ENCODE results near the gene ZNF784. TPM values are rescaled to one million over a fixed set of nuclear protein-coding genes. Genes with fewer than 3 reads are reported as not detected.

The ZNF784 gene
- total and polyA plus RNA-seq, 5 experiments from 2014 or later = 0.64 to 9.2 (median 1.4) TPM

DNA sequence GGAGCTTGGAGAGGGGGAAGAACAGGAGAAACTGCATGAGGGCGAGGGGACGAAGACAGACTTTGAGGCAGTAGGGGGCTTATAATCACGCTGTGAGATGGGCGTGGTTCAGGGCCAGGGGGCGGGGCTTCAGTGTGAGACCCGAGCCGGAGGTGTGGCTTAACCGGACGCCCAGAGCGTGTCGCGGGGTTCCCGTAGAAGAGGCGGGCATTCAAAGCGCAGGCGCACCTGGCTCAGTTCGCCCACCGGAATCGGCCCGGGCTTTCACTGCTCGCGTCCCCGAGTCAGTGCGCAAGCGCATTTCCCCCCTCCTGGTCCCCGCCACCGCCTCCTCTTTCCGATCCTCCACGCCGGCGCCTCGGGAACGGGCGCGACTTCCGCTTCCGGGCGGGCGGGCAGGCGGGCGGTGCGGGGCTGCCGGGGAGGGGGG lies 19.1 kb downstream of the ZNF784 start:
- Mint-ChIP-seq H3K27ac (peak overlapping the region; percentile 78 to 98 (median 94)), H3K27me3 (no peaks in the 10 kb centered on the region), H3K4me3 (peak overlapping the region; percentile 78 to 93 (median 89)), H3K9me3 (no peaks in the 10 kb centered on the region), H3K4me1 (peaks cover 37 to 64% (median 61%) of the 10 kb centered on the region in 4 donors), H3K36me3 (peaks cover 0 to 24% (median 4%) of the 10 kb centered on the region in 3 donors)
- DNase-seq (peak; percentile 95 to 99 (median 97)), ATAC-seq (peak; percentile 77 to 79)
- POLR2A ChIA-PET = interaction anchor here (0.7 to 4.2 kb wide), 14 partner anchors 12 to 346 kb away, joined by 3 to 55 read pairs (median 7); partner anchors contain the start of genes PPP6R1, U2AF2, ZNF581 and ZNF628

- POLR2A ChIA-PET = interaction anchor here (0.8 to 6.3 kb wide), 9 partner anchors 21 to 345 kb away, joined by 3 to 55 read pairs (median 8); partner anchors contain the start of genes PPP6R1, U2AF2, UBE2S and ZNF581
Measured at GRCh38 chr19:55603581-55604292, 20.6 kb downstream of the ZNF784 start.

DNA sequence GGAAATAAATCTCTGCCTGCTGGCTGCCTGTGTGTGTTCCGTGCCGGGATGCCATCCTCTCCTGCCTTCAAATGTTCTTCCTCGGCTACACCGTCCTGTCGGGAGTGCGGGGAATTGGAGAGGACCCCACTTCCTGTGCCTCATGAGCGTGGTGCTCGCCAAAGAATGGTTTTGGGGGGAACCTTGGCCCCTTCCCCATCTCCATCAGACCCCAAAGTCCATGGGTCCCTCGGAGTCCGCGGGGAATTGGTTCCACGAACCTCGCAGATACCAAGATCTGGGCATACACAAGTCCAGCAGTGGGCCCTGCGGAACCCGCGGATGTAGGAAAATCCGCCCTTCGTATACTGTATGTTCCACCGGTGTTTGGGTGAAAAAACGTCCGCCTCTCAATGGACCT lies 21.3 kb downstream of the ZNF784 start:
- POLR2A ChIA-PET = interaction anchor here (0.8 to 6.3 kb wide), 4 partner anchors 22 to 195 kb away, joined by 3 to 55 read pairs (median 18); partner anchors contain the start of genes UBE2S, ZNF581 and ZNF784
- H3K9me3 Mint-ChIP-seq = no peaks in the 10 kb centered on the region
- peak overlapping the region in 6 of 10 donors; percentile 20 to 87 (median 64) for H3K27ac Mint-ChIP-seq
- H3K36me3 Mint-ChIP-seq = peaks cover 0 to 13% (median 0%) of the 10 kb centered on the region in 3 donors
- H3K27me3 Mint-ChIP-seq = no peaks in the 10 kb centered on the region
- H3K4me3 Mint-ChIP-seq = peak overlapping the region in 8 of 10 donors; percentile 11 to 89 (median 57)
- H3K4me1 Mint-ChIP-seq = peaks cover 34 to 63% (median 50%) of the 10 kb centered on the region in 4 donors
- ATAC-seq = no peak
- no peak for DNase-seq

More at GRCh38 chr19:55603581-55604292, 20.6 kb downstream of the ZNF784 start:
- peaks cover 35 to 58% (median 52%) of the 10 kb centered on the region in 4 donors for H3K4me1 Mint-ChIP-seq
- no peaks in the 10 kb centered on the region for H3K9me3 Mint-ChIP-seq
- H3K36me3 Mint-ChIP-seq = peaks cover 0 to 13% (median 0%) of the 10 kb centered on the region in 3 donors
- peak overlapping the region; percentile 11 to 91 (median 60) for H3K4me3 Mint-ChIP-seq
- peak overlapping the region in 6 of 10 donors; percentile 3 to 98 (median 64) for H3K27ac Mint-ChIP-seq
- no peaks in the 10 kb centered on the region for H3K27me3 Mint-ChIP-seq
- no peak for ATAC-seq
- no peak for DNase-seq

- POLR2A ChIA-PET = interaction anchor here (1.5 to 6.3 kb wide), 4 partner anchors 23 to 52 kb away, joined by 5 to 55 read pairs (median 29); partner anchors contain the start of genes U2AF2, ZNF581 and ZNF784
- peak overlapping the region in 3 of 10 donors; percentile 2 to 88 (median 73) for H3K27ac Mint-ChIP-seq
- peaks cover 0 to 12% (median 0%) of the 10 kb centered on the region in 3 donors for H3K36me3 Mint-ChIP-seq
- no peaks in the 10 kb centered on the region for H3K27me3 Mint-ChIP-seq
- H3K4me3 Mint-ChIP-seq = peak overlapping the region in 4 of 10 donors; percentile 49 to 89 (median 88)
- H3K9me3 Mint-ChIP-seq = no peaks in the 10 kb centered on the region
- DNase-seq (no peak), ATAC-seq (no peak)
- H3K4me1 Mint-ChIP-seq = peaks cover 31 to 59% (median 44%) of the 10 kb centered on the region in 4 donors
Measured at GRCh38 chr19:55602104-55603001, 22.0 kb downstream of the ZNF784 start.

- Mint-ChIP-seq H3K4me3 (peak overlapping the region; percentile 70 to 89 (median 84)), H3K36me3 (peaks cover 0 to 12% (median 3%) of the 10 kb centered on the region in 3 donors), H3K9me3 (no peaks in the 10 kb centered on the region), H3K27ac (peak overlapping the region; percentile 70 to 93 (median 86)), H3K27me3 (no peaks in the 10 kb centered on the region), H3K4me1 (peaks cover 19 to 46% (median 33%) of the 10 kb centered on the region in 4 donors)
- ATAC-seq = no peak
- POLR2A ChIA-PET = interaction anchor here (0.5 to 6.3 kb wide), 10 partner anchors 14 to 72 kb away, joined by 3 to 60 read pairs (median 17); partner anchors contain the start of genes U2AF2, ZNF581 and ZNF784
- DNase-seq = no peak
Measured at GRCh38 chr19:55601084-55601483, 23.3 kb downstream of the ZNF784 start.

GRCh38 chr19:55600662-55601028 lies 23.7 kb downstream of the ZNF784 start:
- peaks cover 0 to 17% (median 8%) of the 10 kb centered on the region in 3 donors for H3K36me3 Mint-ChIP-seq
- peaks cover 16 to 42% (median 31%) of the 10 kb centered on the region in 4 donors for H3K4me1 Mint-ChIP-seq
- POLR2A ChIA-PET = interaction anchor here (0.7 to 6.3 kb wide), 10 partner anchors 14 to 261 kb away, joined by 3 to 60 read pairs (median 21); partner anchors contain the start of genes KMT5C, U2AF2, ZNF581 and ZNF628
- H3K9me3 Mint-ChIP-seq = no peaks in the 10 kb centered on the region
- no peak for DNase-seq
- H3K27me3 Mint-ChIP-seq = no peaks in the 10 kb centered on the region
- ATAC-seq = no peak
- H3K27ac Mint-ChIP-seq = peak overlapping the region; percentile 70 to 93 (median 86)
- H3K4me3 Mint-ChIP-seq = peak overlapping the region; percentile 70 to 89 (median 84)

DNA sequence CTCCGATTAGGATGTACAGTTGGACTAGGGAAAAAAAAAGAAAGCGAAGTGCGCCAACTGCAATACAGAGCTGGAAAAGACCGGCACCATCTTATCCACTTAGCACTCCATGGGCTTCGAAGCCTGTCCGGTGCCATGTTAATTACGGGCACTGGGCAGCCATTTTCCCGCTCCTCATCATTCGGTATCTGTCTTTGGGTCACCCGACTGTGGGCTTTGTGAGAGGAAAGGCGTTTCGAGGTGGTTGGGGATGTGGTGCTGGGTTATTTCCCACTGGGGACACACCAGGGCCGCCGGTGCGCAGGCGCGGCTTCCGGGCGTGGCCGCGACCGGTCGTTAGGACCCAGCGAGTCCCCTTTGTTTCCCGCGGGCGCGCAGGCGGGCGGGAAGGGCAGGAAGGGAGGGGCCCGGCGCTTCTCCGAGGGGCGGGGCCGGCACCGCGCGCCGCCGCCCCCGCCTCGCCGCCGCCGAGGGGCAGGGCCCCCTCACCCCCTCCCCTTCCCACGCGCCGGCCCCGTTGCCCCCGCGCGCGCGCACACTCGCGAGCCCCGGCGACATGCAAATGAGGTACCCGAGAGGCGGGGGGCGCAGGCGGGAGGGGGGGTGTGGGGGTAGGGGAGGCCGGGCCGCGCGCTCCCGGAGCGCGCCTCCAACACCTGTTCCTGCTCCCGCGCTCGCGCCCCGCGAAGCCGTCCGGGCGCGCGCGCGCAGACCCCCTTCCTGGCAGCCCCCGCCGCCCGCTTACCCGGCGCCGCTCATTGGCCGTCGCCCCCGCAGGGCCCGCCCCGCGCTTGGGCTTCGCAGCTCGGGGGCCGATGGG lies 24.3 kb downstream of the ZNF784 start, which contains the start of gene ZNF524:
Gene ZNF524, plus strand, starts transcription at position 447 of the 820 bp plus-strand sequence. CDS start 1,825 bp downstream, outside the sequence.
- H3K36me3 Mint-ChIP-seq = peaks cover 0 to 23% (median 14%) of the 10 kb centered on the region in 3 donors
- H3K4me1 Mint-ChIP-seq = peaks cover 16 to 41% (median 31%) of the 10 kb centered on the region in 4 donors
- peak; percentile 79 to 98 (median 86) for DNase-seq
- H3K4me3 Mint-ChIP-seq = peak within 1 kb of the TSS; percentile 89 to 100 (median 99)
- no peaks in the 10 kb centered on the region for H3K27me3 Mint-ChIP-seq
- peak; percentile 73 to 76 for ATAC-seq
- POLR2A ChIA-PET = interaction anchor here (0.6 to 6.3 kb wide), 24 partner anchors 12 to 1151 kb away, joined by 3 to 60 read pairs (median 4); partner anchors contain the start of genes HSPBP1, ISOC2, KMT5C and LENG8
- H3K9me3 Mint-ChIP-seq = no peaks in the 10 kb centered on the region
- peak within 1 kb of the TSS; percentile 96 to 100 (median 99) for H3K27ac Mint-ChIP-seq

DNA sequence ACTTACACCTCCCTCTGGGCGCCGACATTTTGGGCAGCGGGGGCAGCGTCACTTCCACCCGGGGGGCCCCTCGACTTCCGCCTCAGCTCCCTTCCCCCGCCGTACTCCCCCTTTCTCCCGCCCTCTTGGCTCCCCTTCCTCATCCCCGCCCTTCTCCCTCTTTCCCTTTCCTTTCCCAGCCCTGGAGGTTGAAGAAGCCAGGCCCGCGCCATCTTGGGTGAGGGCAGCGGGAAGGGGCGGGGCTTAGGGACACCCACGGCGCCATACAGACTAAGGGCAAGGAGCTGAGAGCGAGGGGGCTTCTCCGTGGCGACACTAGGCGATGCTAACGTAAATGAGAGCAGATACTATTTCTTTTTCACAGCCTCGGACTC lies 24.9 kb downstream of the ZNF784 start, which contains the start of gene FIZ1:
Gene FIZ1, minus strand, starts transcription at position 50 of the 374 bp plus-strand sequence. CDS start 1,652 bp downstream, outside the sequence.
- H3K27me3 Mint-ChIP-seq = no peaks in the 10 kb centered on the region
- peaks cover 0 to 28% (median 18%) of the 10 kb centered on the region in 3 donors for H3K36me3 Mint-ChIP-seq
- H3K27ac Mint-ChIP-seq = peak within 1 kb of the TSS; percentile 96 to 100 (median 99)
- ATAC-seq = peak; percentile 76 to 78
- POLR2A ChIA-PET = interaction anchor here (0.6 to 6.3 kb wide), 26 partner anchors 12 to 1151 kb away, joined by 3 to 60 read pairs (median 4); partner anchors contain the start of genes HSPBP1, ISOC2, KMT5C and LENG8
- peak within 1 kb of the TSS; percentile 89 to 100 (median 99) for H3K4me3 Mint-ChIP-seq
- H3K4me1 Mint-ChIP-seq = peaks cover 14 to 36% (median 26%) of the 10 kb centered on the region in 4 donors
- H3K9me3 Mint-ChIP-seq = peaks cover 0 to 1% (median 0%) of the 10 kb centered on the region in 9 donors
- DNase-seq = peak; percentile 89 to 99 (median 96)

DNA sequence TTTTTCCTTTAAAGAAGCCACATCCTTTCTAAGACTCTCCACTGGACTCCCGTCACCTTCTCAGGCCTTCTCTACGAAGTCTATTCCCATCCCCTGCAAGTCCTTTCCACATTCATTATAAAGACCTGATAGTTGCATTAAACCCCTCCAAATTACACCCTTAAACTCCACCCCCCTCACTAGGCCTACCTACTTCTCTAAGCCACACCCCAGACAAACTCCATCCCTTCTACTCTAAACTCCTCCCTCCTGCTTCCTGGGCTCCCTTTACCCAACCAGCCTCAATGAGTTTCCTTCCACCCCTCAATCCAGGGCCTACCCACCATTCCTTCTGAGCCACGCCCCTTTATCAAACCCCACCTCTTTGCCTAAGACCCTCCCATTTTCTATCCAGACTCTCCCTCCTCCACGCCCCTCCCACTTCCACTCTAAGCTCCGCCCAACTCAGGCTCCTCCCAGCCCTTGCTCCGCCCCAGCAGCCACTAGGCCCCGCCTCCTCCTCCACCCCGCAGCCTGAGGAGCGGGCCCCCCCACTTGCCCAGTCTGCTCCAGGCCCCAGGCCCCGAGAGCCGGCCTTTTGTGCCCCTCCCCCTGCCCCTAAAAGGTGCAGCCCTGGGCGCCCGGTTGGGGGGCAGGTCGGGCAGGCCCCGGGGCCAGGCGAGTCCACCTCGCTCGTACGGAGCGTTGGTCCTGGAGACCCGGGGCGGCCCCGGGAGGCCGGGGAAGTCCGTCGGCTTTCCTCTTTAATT lies 25.5 kb downstream of the ZNF784 start:
- H3K27me3 Mint-ChIP-seq = no peaks in the 10 kb centered on the region
- H3K9me3 Mint-ChIP-seq = peaks cover 0 to 1% (median 0%) of the 10 kb centered on the region in 9 donors
- POLR2A ChIA-PET = interaction anchor here (0.6 to 6.3 kb wide), 27 partner anchors 9 to 1150 kb away, joined by 3 to 60 read pairs (median 4); partner anchors contain the start of genes ISOC2, KMT5C, LENG8 and PPP1R12C
- DNase-seq (peak; percentile 86 to 99 (median 94)), ATAC-seq (peak; percentile 54 to 63)
- peak overlapping the region; percentile 89 to 100 (median 99) for H3K4me3 Mint-ChIP-seq
- peaks cover 0 to 28% (median 18%) of the 10 kb centered on the region in 3 donors for H3K36me3 Mint-ChIP-seq
- H3K27ac Mint-ChIP-seq = peak overlapping the region; percentile 96 to 100 (median 99)
- H3K4me1 Mint-ChIP-seq = peaks cover 13 to 32% (median 25%) of the 10 kb centered on the region in 4 donors

GRCh38 chr19:55598034-55598433 lies 26.3 kb downstream of the ZNF784 start:
- Mint-ChIP-seq H3K4me3 (peak overlapping the region in 1 of 10 donors; percentile 22), H3K36me3 (peaks cover 0 to 31% (median 21%) of the 10 kb centered on the region in 3 donors), H3K27ac (peak overlapping the region in 5 of 10 donors; percentile 16 to 96 (median 44)), H3K9me3 (peaks cover 0 to 1% (median 0%) of the 10 kb centered on the region in 9 donors), H3K27me3 (no peaks in the 10 kb centered on the region), H3K4me1 (peaks cover 9 to 25% (median 20%) of the 10 kb centered on the region in 4 donors)
- DNase-seq (no peak), ATAC-seq (no peak)
- POLR2A ChIA-PET = interaction anchor here (1.0 to 6.3 kb wide), 3 partner anchors 8 to 27 kb away, joined by 4 to 55 read pairs (median 24); partner anchors contain the start of genes ZNF579 and ZNF784
